Measurements from ENCODE around the gene CDX1. TPM values are rescaled to one million over a fixed set of nuclear protein-coding genes. Genes with fewer than 3 reads are reported as not detected.

Gene CDX1
- total and polyA plus RNA-seq, 2 experiments from 2014 or later, result 0.62 TPM; not detected in 1

Other genes with a start within 250 kb of the CDX1 start
- 0.21 TPM in 1 of 2 replicates, not detected in the other for gene PDE6A, start 222.0 kb upstream of the CDX1 start, total RNA-seq
- gene PDE6A, start 222.0 kb upstream of the CDX1 start, polyA plus RNA-seq, result not detected in 2 replicates
- 6.8 and 7.0 TPM in 2 replicates for gene SLC26A2, start 206.0 kb upstream of the CDX1 start, total RNA-seq
- 3.8 and 4.4 TPM in 2 replicates for gene SLC26A2, start 206.0 kb upstream of the CDX1 start, polyA plus RNA-seq
- 3.5 and 7.6 TPM in 2 replicates for gene TIGD6, start 166.1 kb upstream of the CDX1 start, total RNA-seq
- gene TIGD6, start 166.1 kb upstream of the CDX1 start, polyA plus RNA-seq, result 10.3 and 11.4 TPM in 2 replicates
- 27.8 and 51.0 TPM in 2 replicates for gene HMGXB3, start 166.0 kb upstream of the CDX1 start, total RNA-seq
- gene HMGXB3, start 166.0 kb upstream of the CDX1 start, polyA plus RNA-seq, result 16.7 and 23.9 TPM in 2 replicates
- 0.04 TPM in 1 of 2 replicates, not detected in the other for gene CSF1R, start 80.2 kb upstream of the CDX1 start, total RNA-seq
- 0.48 and 0.50 TPM in 2 replicates for gene CSF1R, start 80.2 kb upstream of the CDX1 start, polyA plus RNA-seq
- 4.2 and 5.4 TPM in 2 replicates for gene PDGFRB, start 10.9 kb upstream of the CDX1 start, total RNA-seq
- 5.3 and 6.1 TPM in 2 replicates for gene PDGFRB, start 10.9 kb upstream of the CDX1 start, polyA plus RNA-seq
- not detected in 2 replicates for gene SLC6A7, start 23.3 kb downstream of the CDX1 start, total RNA-seq
- not detected in 2 replicates for gene SLC6A7, start 23.3 kb downstream of the CDX1 start, polyA plus RNA-seq
- gene CAMK2A, start 123.0 kb downstream of the CDX1 start, total RNA-seq, result 34.6 and 47.7 TPM in 2 replicates
- 11.8 and 19.0 TPM in 2 replicates for gene CAMK2A, start 123.0 kb downstream of the CDX1 start, polyA plus RNA-seq
- gene ARSI, start 136.1 kb downstream of the CDX1 start, total RNA-seq, result 3.3 and 6.4 TPM in 2 replicates
- gene ARSI, start 136.1 kb downstream of the CDX1 start, polyA plus RNA-seq, result 2.0 and 2.1 TPM in 2 replicates
- gene TCOF1, start 190.9 kb downstream of the CDX1 start, total RNA-seq, result 29.5 and 46.0 TPM in 2 replicates
- gene TCOF1, start 190.9 kb downstream of the CDX1 start, polyA plus RNA-seq, result 31.4 and 37.7 TPM in 2 replicates
- gene CD74, start 246.1 kb downstream of the CDX1 start, total RNA-seq, result 11.7 and 12.6 TPM in 2 replicates
- gene CD74, start 246.1 kb downstream of the CDX1 start, polyA plus RNA-seq, result 16.3 and 23.7 TPM in 2 replicates

Data from cardiac muscle cell (in vitro differentiated cells and primary cell).